ENCODE data around the gene CEMP1. TPM values are rescaled to one million over a fixed set of nuclear protein-coding genes. Genes with fewer than 3 reads are reported as not detected.

Gene CEMP1
- total and polyA plus RNA-seq, 2 experiments from 2014 or later = 0.31 to 7.5 TPM

GRCh38 chr16:2495041-2495440 is 36.2 kb downstream of the CEMP1 start:
- no peak for DNase-seq (ENCODE audit: low spot score)
- ATAC-seq = no peak
- H3K36me3 Mint-ChIP-seq (ENCODE audit: low read depth) = peaks cover 8% of the 10 kb centered on the region; the same call in 2 of the 3 replicates
- H3K9me3 Mint-ChIP-seq = no peaks in the 10 kb centered on the region
- no peaks in the 10 kb centered on the region for H3K27me3 ChIP-seq (ENCODE audit: insufficient read depth)
- H4K20me1 ChIP-seq (replicated peaks; ENCODE audit: insufficient read depth) = no peaks in the 10 kb centered on the region; the same call in 1 of the 2 replicates
- no peaks in the 10 kb centered on the region for H3K36me3 ChIP-seq (ENCODE audit: insufficient read depth)
- no peaks in the 10 kb centered on the region for H3K79me2 ChIP-seq (replicated peaks; ENCODE audit: insufficient read depth)
- no peaks in the 10 kb centered on the region for H3F3A ChIP-seq (replicated peaks; ENCODE audit: low read depth)
- no peaks in the 10 kb centered on the region for H3K4me1 ChIP-seq (ENCODE audit: insufficient read depth)
- H3K4me3 Mint-ChIP-seq = no peak overlapping the region
- TF ChIP-seq POLR2AphosphoS5 (IDR thresholded peaks at IDR 0.05; ENCODE audit: low read depth) = no peak
- no peak for TF ChIP-seq CREB1 (CRISPR knock-in tag; IDR thresholded peaks at IDR 0.05; ENCODE audit: low read depth)
- TF ChIP-seq JUNB (IDR thresholded peaks at IDR 0.05; ENCODE audit: unreplicated experiment) = no peak
- no peak for TF ChIP-seq EZH2phosphoT487 (IDR thresholded peaks at IDR 0.05; ENCODE audit: unreplicated experiment)
- no peak for TF ChIP-seq ZNF331 (CRISPR knock-in tag; IDR thresholded peaks at IDR 0.05; ENCODE audit: low read depth)
- TF ChIP-seq ZNF462 (CRISPR knock-in tag; IDR thresholded peaks at IDR 0.05) = no peak
- no peak for TF ChIP-seq STAT1 (IDR thresholded peaks at IDR 0.05; ENCODE audit: unreplicated experiment)
- TF ChIP-seq REST (IDR thresholded peaks at IDR 0.05; ENCODE audit: unreplicated experiment) = no peak
- no peak for TF ChIP-seq ETS1 (IDR thresholded peaks at IDR 0.05)
- no peak for TF ChIP-seq CTCF (conservative IDR thresholded peaks at IDR 0.05; ENCODE audit: low read depth in 2 of 2)
- TF ChIP-seq EZH2 (IDR thresholded peaks at IDR 0.05; ENCODE audit: low read depth, unreplicated experiment) = no peak
- TF ChIP-seq NANOG (IDR thresholded peaks at IDR 0.05; ENCODE audit: borderline replicate concordance) = no peak
- TF ChIP-seq ZNF114 (CRISPR knock-in tag; IDR thresholded peaks at IDR 0.05) = no peak
- H3K4me3 ChIP-seq = no peak overlapping the region
- H3K27ac ChIP-seq (ENCODE audit: low read depth) = no peak overlapping the region
- no peak overlapping the region for H3K27ac Mint-ChIP-seq
- no peak overlapping the region for H3K4me2 ChIP-seq
- no peak overlapping the region for H2AFZ ChIP-seq
- no peaks in the 10 kb centered on the region for H3K4me1 Mint-ChIP-seq
- H3K9me2 ChIP-seq (ENCODE audit: insufficient read depth) = no peaks in the 10 kb centered on the region
- H3K27me3 Mint-ChIP-seq (ENCODE audit: insufficient read depth, low read depth, poor library complexity) = peaks cover 6% of the 10 kb centered on the region

All from GM23338 (cell line).